Measurements from ENCODE around the gene NPPC. TPM values are rescaled to one million over a fixed set of nuclear protein-coding genes. Genes with fewer than 3 reads are reported as not detected.

NPPC gene
- polyA plus RNA-seq, 3 donors = not detected

DNA sequence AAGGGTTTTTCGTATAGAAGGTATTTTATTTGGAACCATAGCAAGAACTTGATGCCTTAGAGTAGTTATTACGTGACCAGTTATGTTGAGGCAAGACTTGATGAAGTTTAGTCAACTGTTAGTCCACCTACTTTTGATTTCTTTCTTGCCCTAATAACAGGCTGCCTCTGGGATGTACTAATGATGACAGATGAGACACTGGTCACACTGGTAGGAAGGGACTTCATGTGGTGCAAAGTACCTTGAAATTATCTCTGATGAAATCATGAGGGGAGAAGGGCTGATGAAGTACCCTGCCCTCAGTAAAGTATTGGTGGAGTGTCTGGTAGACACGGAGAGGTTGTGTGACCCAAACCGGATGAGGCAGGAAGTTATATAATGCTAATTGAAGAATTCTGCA is 40.7 kb upstream of the NPPC start:
- intact Hi-C loops (cut with micrococcal nuclease) = no loop called here
- no peaks in the 10 kb centered on the region for H3K27me3 ChIP-seq (ENCODE audit: control insufficient read depth in 2 of 2, insufficient read depth in 2 of 2, low read length in 2 of 2)
- peaks cover 8 to 10% of the 10 kb centered on the region in 2 donors for H3K9me3 ChIP-seq (replicated peaks in 1 of 2; ENCODE audit: control insufficient read depth in 1 of 2, insufficient read depth in 1 of 2, low read length in 2 of 2)
- H3K27ac ChIP-seq (ENCODE audit: low read depth in 1 of 2, low read length in 2 of 2) = no peak overlapping the region
- peak overlapping the region in 1 of 7 donors; percentile 13 for H3K27ac Mint-ChIP-seq
- peaks cover 31% of the 10 kb centered on the region for H3K4me1 Mint-ChIP-seq
- WGBS (ENCODE audit: insufficient coverage) = 30% methylated on average over 2 of the region's 4 CpGs
- H3K4me1 ChIP-seq (ENCODE audit: control insufficient read depth in 1 of 2, insufficient read depth in 2 of 2, low read length in 2 of 2) = peaks cover 11 to 13% of the 10 kb centered on the region in 2 donors
- peaks cover 6 to 24% (median 15%) of the 10 kb centered on the region in 7 donors for H3K9me3 Mint-ChIP-seq
- H3K27me3 Mint-ChIP-seq (ENCODE audit: low read depth in 3 of 3) = peaks cover 0 to 2% (median 1%) of the 10 kb centered on the region in 3 donors
- H3K36me3 Mint-ChIP-seq = peaks cover 9 to 20% of the 10 kb centered on the region in 2 donors
- no peak overlapping the region for H3K9ac ChIP-seq (ENCODE audit: insufficient read depth, low read length, poor library complexity, severe bottlenecking)
- peak overlapping the region in 1 of 2 donors; percentile 68 for H3K4me3 Mint-ChIP-seq
- H4K20me1 ChIP-seq (ENCODE audit: insufficient read depth, low read length) = peaks cover 18% of the 10 kb centered on the region
- H2AFZ ChIP-seq (ENCODE audit: insufficient read depth, low read depth, low read length, poor library complexity, severe bottlenecking) = no peak overlapping the region
- no peak overlapping the region for H3K4me3 ChIP-seq (replicated peaks in 1 of 3; ENCODE audit: low read depth in 2 of 3, low read length in 3 of 3)
- no peak for DNase-seq
- TF ChIP-seq, protein P1, sequence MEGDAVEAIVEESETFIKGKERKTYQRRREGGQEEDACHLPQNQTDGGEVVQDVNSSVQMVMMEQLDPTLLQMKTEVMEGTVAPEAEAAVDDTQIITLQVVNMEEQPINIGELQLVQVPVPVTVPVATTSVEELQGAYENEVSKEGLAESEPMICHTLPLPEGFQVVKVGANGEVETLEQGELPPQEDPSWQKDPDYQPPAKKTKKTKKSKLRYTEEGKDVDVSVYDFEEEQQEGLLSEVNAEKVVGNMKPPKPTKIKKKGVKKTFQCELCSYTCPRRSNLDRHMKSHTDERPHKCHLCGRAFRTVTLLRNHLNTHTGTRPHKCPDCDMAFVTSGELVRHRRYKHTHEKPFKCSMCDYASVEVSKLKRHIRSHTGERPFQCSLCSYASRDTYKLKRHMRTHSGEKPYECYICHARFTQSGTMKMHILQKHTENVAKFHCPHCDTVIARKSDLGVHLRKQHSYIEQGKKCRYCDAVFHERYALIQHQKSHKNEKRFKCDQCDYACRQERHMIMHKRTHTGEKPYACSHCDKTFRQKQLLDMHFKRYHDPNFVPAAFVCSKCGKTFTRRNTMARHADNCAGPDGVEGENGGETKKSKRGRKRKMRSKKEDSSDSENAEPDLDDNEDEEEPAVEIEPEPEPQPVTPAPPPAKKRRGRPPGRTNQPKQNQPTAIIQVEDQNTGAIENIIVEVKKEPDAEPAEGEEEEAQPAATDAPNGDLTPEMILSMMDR (IDR thresholded peaks at IDR 0.05) = no peak
- H3K4me2 ChIP-seq (replicated peaks; ENCODE audit: extremely low read depth, low read length, poor library complexity, severe bottlenecking) = no peak overlapping the region
- no peaks in the 10 kb centered on the region for H3K36me3 ChIP-seq (replicated peaks in 1 of 2; ENCODE audit: control insufficient read depth in 1 of 2, insufficient read depth in 2 of 2, low read length in 2 of 2)
- H3K79me2 ChIP-seq (ENCODE audit: insufficient read depth, low read length) = peaks cover 52% of the 10 kb centered on the region

DNA sequence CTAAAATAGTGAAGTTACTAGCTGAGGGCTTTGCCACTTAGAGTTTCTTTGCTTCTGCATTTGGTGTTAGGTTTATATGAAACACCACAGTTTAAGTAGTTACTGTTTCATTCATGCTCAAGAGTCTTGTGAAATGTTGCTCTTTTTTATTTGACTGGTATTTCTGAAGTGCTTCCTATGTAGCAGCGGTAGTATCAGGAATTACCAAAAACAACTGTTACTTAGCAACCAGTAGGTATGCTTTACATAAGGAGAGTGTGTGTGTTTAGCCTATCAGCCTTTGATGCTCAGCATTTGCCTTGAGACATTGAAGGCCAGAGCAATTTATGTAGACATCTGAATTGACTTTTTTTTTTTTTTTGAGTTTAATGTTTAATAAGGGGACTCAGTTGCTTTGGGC is 38.9 kb upstream of the NPPC start:
- H3K79me2 ChIP-seq (ENCODE audit: insufficient read depth, low read length) = peaks cover 48% of the 10 kb centered on the region
- no peak overlapping the region for H3K9ac ChIP-seq (ENCODE audit: insufficient read depth, low read length, poor library complexity, severe bottlenecking)
- DNase-seq = no peak
- peaks cover 17 to 22% of the 10 kb centered on the region in 2 donors for H3K4me1 ChIP-seq (ENCODE audit: control insufficient read depth in 1 of 2, insufficient read depth in 2 of 2, low read length in 2 of 2)
- no peaks in the 10 kb centered on the region for H3K27me3 ChIP-seq (ENCODE audit: control insufficient read depth in 2 of 2, insufficient read depth in 2 of 2, low read length in 2 of 2)
- peaks cover 8 to 10% of the 10 kb centered on the region in 2 donors for H3K9me3 ChIP-seq (replicated peaks in 1 of 2; ENCODE audit: control insufficient read depth in 1 of 2, insufficient read depth in 1 of 2, low read length in 2 of 2)
- Mint-ChIP-seq H3K9me3 (peaks cover 4 to 23% (median 12%) of the 10 kb centered on the region in 7 donors), H3K36me3 (peaks cover 9 to 13% of the 10 kb centered on the region in 2 donors), H3K27ac (no peak overlapping the region), H3K4me1 (peaks cover 37% of the 10 kb centered on the region), H3K4me3 (no peak overlapping the region), H3K27me3 (ENCODE audit: low read depth in 3 of 3) (peaks cover 0 to 2% (median 1%) of the 10 kb centered on the region in 3 donors)
- no CpG with 5 or more reads among the region's 1 CpG for WGBS (ENCODE audit: insufficient coverage)
- H3K4me2 ChIP-seq (replicated peaks; ENCODE audit: extremely low read depth, low read length, poor library complexity, severe bottlenecking) = no peak overlapping the region
- no peak overlapping the region for H3K27ac ChIP-seq (ENCODE audit: low read depth in 1 of 2, low read length in 2 of 2)
- intact Hi-C loops (cut with micrococcal nuclease) = no loop called here
- TF ChIP-seq, protein P1 (IDR thresholded peaks at IDR 0.05) = no peak
- peaks cover 18% of the 10 kb centered on the region for H4K20me1 ChIP-seq (ENCODE audit: insufficient read depth, low read length)
- H2AFZ ChIP-seq (ENCODE audit: insufficient read depth, low read depth, low read length, poor library complexity, severe bottlenecking) = no peak overlapping the region
- H3K4me3 ChIP-seq (replicated peaks in 1 of 3; ENCODE audit: low read depth in 2 of 3, low read length in 3 of 3) = no peak overlapping the region
- H3K36me3 ChIP-seq (replicated peaks in 1 of 2; ENCODE audit: control insufficient read depth in 1 of 2, insufficient read depth in 2 of 2, low read length in 2 of 2) = no peaks in the 10 kb centered on the region

Measured in CD14-positive monocyte (primary cell).